ENCODE results near the gene FOXP1. TPM values are rescaled to one million over a fixed set of nuclear protein-coding genes. Genes with fewer than 3 reads are reported as not detected.

FOXP1 gene
- total and polyA plus RNA-seq, 12 donors = 4.8 to 56.0 (median 43.8) TPM

DNA sequence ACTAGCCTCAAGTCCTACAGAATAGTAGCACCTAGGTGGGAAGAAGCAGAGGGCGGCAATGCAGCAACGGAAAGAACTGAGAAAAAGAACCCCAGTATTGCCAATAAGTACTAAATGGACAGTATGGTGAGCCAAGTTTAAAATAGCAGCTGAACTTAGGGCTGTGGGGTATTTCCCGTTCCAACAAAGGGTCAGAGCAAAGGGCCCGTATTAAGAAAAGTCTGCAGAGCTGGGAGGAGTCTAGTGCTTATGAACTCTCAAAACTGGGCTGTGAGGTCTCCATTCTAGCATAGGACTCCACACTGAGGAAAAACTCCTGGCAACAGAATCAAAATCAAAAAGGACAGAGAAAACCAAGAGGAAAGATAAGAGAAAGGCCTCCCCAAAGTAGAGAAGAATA lies 250.7 kb downstream of the FOXP1 start:
- peaks cover 0 to 6% (median 0%) of the 10 kb centered on the region in 11 donors for H3K9me3 ChIP-seq
- no peak overlapping the region for H3K4me3 ChIP-seq
- no peak for ATAC-seq
- H3K4me1 ChIP-seq = peaks cover 0 to 8% (median 0%) of the 10 kb centered on the region in 9 donors
- TF ChIP-seq, protein P1, sequence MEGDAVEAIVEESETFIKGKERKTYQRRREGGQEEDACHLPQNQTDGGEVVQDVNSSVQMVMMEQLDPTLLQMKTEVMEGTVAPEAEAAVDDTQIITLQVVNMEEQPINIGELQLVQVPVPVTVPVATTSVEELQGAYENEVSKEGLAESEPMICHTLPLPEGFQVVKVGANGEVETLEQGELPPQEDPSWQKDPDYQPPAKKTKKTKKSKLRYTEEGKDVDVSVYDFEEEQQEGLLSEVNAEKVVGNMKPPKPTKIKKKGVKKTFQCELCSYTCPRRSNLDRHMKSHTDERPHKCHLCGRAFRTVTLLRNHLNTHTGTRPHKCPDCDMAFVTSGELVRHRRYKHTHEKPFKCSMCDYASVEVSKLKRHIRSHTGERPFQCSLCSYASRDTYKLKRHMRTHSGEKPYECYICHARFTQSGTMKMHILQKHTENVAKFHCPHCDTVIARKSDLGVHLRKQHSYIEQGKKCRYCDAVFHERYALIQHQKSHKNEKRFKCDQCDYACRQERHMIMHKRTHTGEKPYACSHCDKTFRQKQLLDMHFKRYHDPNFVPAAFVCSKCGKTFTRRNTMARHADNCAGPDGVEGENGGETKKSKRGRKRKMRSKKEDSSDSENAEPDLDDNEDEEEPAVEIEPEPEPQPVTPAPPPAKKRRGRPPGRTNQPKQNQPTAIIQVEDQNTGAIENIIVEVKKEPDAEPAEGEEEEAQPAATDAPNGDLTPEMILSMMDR (IDR thresholded peaks at IDR 0.05) = no peak
- H3K27ac ChIP-seq = no peak overlapping the region
- no peak for DNase-seq
- intact Hi-C loops (cut with DNase I) = no loop called here
- 66% methylated on average over 4 of the region's 4 CpGs for WGBS, 2 donors
- H3K36me3 ChIP-seq = peaks cover 0 to 5% (median 0%) of the 10 kb centered on the region in 9 donors
- no peaks in the 10 kb centered on the region for H3K27me3 ChIP-seq

GRCh38 chr3:71330909-71331308 lies 252.6 kb downstream of the FOXP1 start:
- TF ChIP-seq, protein P1 (IDR thresholded peaks at IDR 0.05) = no peak

GRCh38 chr3:71330505-71330904 lies 253.0 kb downstream of the FOXP1 start:
- Histone ChIP-seq H3K9me3 (peaks cover 0 to 6% (median 0%) of the 10 kb centered on the region in 11 donors), H3K4me3 (no peak overlapping the region), H3K27me3 (no peaks in the 10 kb centered on the region), H3K4me1 (peaks cover 0 to 8% (median 0%) of the 10 kb centered on the region in 9 donors), H3K36me3 (peaks cover 0 to 5% (median 0%) of the 10 kb centered on the region in 9 donors), H3K27ac (no peak overlapping the region)
- DNase-seq (no peak), ATAC-seq (no peak)
- TF ChIP-seq, protein P1 (IDR thresholded peaks at IDR 0.05) = no peak
- intact Hi-C loops (cut with DNase I) = no loop called here
- WGBS, 2 donors = 98 to 99% methylated on average over 1 of the region's 1 CpG

More at GRCh38 chr3:71330909-71331308, 252.6 kb downstream of the FOXP1 start:
- no peak for DNase-seq
- Histone ChIP-seq H3K4me1 (peaks cover 0 to 8% (median 0%) of the 10 kb centered on the region in 9 donors), H3K9me3 (peaks cover 0 to 6% (median 0%) of the 10 kb centered on the region in 11 donors), H3K27me3 (no peaks in the 10 kb centered on the region), H3K27ac (no peak overlapping the region), H3K4me3 (no peak overlapping the region), H3K36me3 (peaks cover 0 to 5% (median 0%) of the 10 kb centered on the region in 9 donors)
- no peak for ATAC-seq
- 94 to 99% methylated on average over 18 of the region's 18 CpGs for WGBS, 2 donors
- intact Hi-C loops (cut with DNase I) = no loop called here

GRCh38 chr3:71329817-71330216 lies 253.7 kb downstream of the FOXP1 start:
- no peak for ATAC-seq
- Histone ChIP-seq H3K9me3 (peaks cover 0 to 6% (median 0%) of the 10 kb centered on the region in 11 donors), H3K4me1 (peaks cover 0 to 8% (median 0%) of the 10 kb centered on the region in 9 donors), H3K36me3 (peaks cover 0 to 5% (median 0%) of the 10 kb centered on the region in 9 donors), H3K27me3 (no peaks in the 10 kb centered on the region), H3K4me3 (no peak overlapping the region), H3K27ac (no peak overlapping the region)
- DNase-seq = no peak
- TF ChIP-seq, protein P1 (IDR thresholded peaks at IDR 0.05) = no peak
- WGBS, 2 donors = 97 to 99% methylated on average over 1 of the region's 1 CpG
- intact Hi-C loops (cut with DNase I) = loop anchor here in 1 of 10 donors (10.0 kb wide), 1 partner anchor 65 kb away; no protein-coding TSS in a partner anchor

Measured in heart right ventricle (tissue), 16 donors.